HCT116 (cell line): ENCODE measurements around the gene PPP4R2. TPM values are rescaled to one million over a fixed set of nuclear protein-coding genes. Genes with fewer than 3 reads are reported as not detected.

Experiments used
- ATAC-seq: fragments of 200-7000 bp; cut with Tn5 transposase; 2 replicates; pipeline ENCODE4 v1.9.1; 2020; ENCODE audit warnings: mild to moderate bottlenecking, moderate library complexity
- BruUV-seq: library from RNA; stranded (reverse); fragments of 400-500 nt; replicated peaks from 2 replicates; lab custom pipeline; 2021; lab: Mats Ljungman, UMichigan
- CTCF ChIA-PET: fragments of 300-600 bp; sonication (Branson Sonifier 250); formaldehyde crosslinking; loops from one replicate; lab custom pipeline; 2021; ENCODE audit warnings: antibody characterized with exemption; lab: Charles Lee
- POLR2A ChIA-PET: fragments of 300-600, 350-600 bp; sonication (Branson Sonifier 250); formaldehyde crosslinking; loops from one replicate; lab custom pipeline; 2021; ENCODE audit warnings: antibody characterized with exemption; lab: Charles Lee
- RAD21 ChIA-PET, 2 experiments: fragments of 300-600 bp; sonication (Branson Sonifier 250); formaldehyde crosslinking; loops; one replicate each; lab custom pipeline; 2023; ENCODE audit warnings: low total read pairs in 2 of 2; ENCODE audit not compliant: uncharacterized antibody in 2 of 2, unreplicated experiment in 2 of 2, low non-redundant PET in 1 of 2; lab: Charles Lee
- DNase-seq: peaks from one replicate; pipeline ENCODE4 v3.0.0-alpha.2; 2010; ENCODE audit warnings: low read depth, low spot score
- H2AFZ ChIP-seq: fragments of 200-600 bp; shearing (Covaris generic), sonication (generic); 2 replicates; pipeline ENCODE4 v1.6.1; 2017; ENCODE audit warnings: low read depth, mixed run types, mixed read lengths, antibody characterized with exemption, low read length; ENCODE audit not compliant: poor library complexity, severe bottlenecking
- H3K27ac ChIP-seq: 2 replicates; pipeline ENCODE4 v1.5.1; 2012; ENCODE audit warnings: low read depth, low read length
- H3K27me3 ChIP-seq: fragments of 200-600 bp; sonication (generic); 2 replicates; pipeline ENCODE4 v1.6.1; 2016; ENCODE audit warnings: mixed run types, low read length, mixed read lengths; ENCODE audit not compliant: insufficient read depth
- H3K36me3 ChIP-seq, 2 experiments: fragments of 200-500 bp in 1 of 2; fragments of 200-600 bp in 1 of 2; sonication (Bioruptor generic) in 1 of 2; sonication (generic) in 1 of 2; 2 replicates each; pipeline versions ENCODE4 v1.5.1 to v1.6.1; 2014 to 2016; ENCODE audit warnings: low read length in 2 of 2, inconsistent platforms in 1 of 2, mixed read lengths in 1 of 2, mixed run types in 1 of 2; ENCODE audit not compliant: insufficient read depth in 2 of 2, control insufficient read depth in 1 of 2
- H3K4me1 ChIP-seq, 2 experiments: fragments of 200-600 bp in 1 of 2; sonication (generic) in 1 of 2; 2 replicates each; pipeline versions ENCODE4 v1.5.1 to v1.6.1; 2012 to 2017; ENCODE audit warnings: low read length in 2 of 2, inconsistent platforms in 1 of 2, mild to moderate bottlenecking in 1 of 2, mixed read lengths in 1 of 2, mixed run types in 1 of 2, moderate library complexity in 1 of 2; ENCODE audit not compliant: insufficient read depth in 2 of 2, control insufficient read depth in 1 of 2
- H3K4me2 ChIP-seq: fragments of 200-600 bp; sonication (generic); 2 replicates; pipeline ENCODE4 v1.6.1; 2017; ENCODE audit warnings: mixed run types, low read length, mixed read lengths
- H3K4me3 ChIP-seq, 2 experiments: fragments of 200-600 bp in 1 of 2; sonication (generic) in 1 of 2; replicated peaks in 1 of 2; 2 replicates each; pipeline ENCODE4 v1.5.1; 2011 to 2016; ENCODE audit warnings: low read length in 2 of 2, control low read depth in 1 of 2, low read depth in 1 of 2, mild to moderate bottlenecking in 1 of 2, mixed read lengths in 1 of 2, mixed run types in 1 of 2
- H3K79me2 ChIP-seq: fragments of 200-600 bp; sonication (generic); 2 replicates; pipeline ENCODE4 v1.6.1; 2017; ENCODE audit warnings: mild to moderate bottlenecking, mixed run types, low read length, moderate library complexity, mixed read lengths; ENCODE audit not compliant: insufficient read depth
- H3K9ac ChIP-seq: fragments of 200-600 bp; sonication (generic); 2 replicates; pipeline ENCODE4 v1.6.1; 2016; ENCODE audit warnings: low read length, mixed read lengths
- H3K9me2 ChIP-seq: fragments of 200-600 bp; sonication (generic), shearing (Covaris generic); 2 replicates; pipeline ENCODE4 v1.6.1; 2017; ENCODE audit warnings: mixed run types, mild to moderate bottlenecking, moderate library complexity; ENCODE audit not compliant: insufficient read depth
- H3K9me3 ChIP-seq, 2 experiments: fragments of 200-500 bp in 1 of 2; fragments of 200-600 bp in 1 of 2; sonication (Bioruptor generic) in 1 of 2; sonication (generic) in 1 of 2; 2 replicates each; pipeline ENCODE4 v1.6.1; 2014 to 2017; ENCODE audit warnings: low read length in 2 of 2, mixed read lengths in 2 of 2, inconsistent platforms in 1 of 2, low read depth in 1 of 2, mild to moderate bottlenecking in 1 of 2, mixed run types in 1 of 2, moderate library complexity in 1 of 2; ENCODE audit not compliant: control insufficient read depth in 1 of 2, insufficient read depth in 1 of 2
- H4K20me1 ChIP-seq: fragments of 200-600 bp; sonication (generic), shearing (Covaris generic); 2 replicates; pipeline ENCODE4 v1.6.1; 2017; ENCODE audit warnings: mixed run types, mild to moderate bottlenecking, moderate library complexity; ENCODE audit not compliant: insufficient read depth
- EGR1 ChIP-seq: IDR thresholded peaks from 2 replicates; pipeline ENCODE4 v1.6.1; 2012; ENCODE audit warnings: low read depth
- ELF1 ChIP-seq: IDR thresholded peaks from 2 replicates; pipeline ENCODE4 v1.6.1; 2012; ENCODE audit warnings: low read depth, borderline replicate concordance
- EZH2phosphoT487 ChIP-seq: fragments of 200-600 bp; IDR thresholded peaks from 2 replicates; pipeline ENCODE4 v1.6.1; 2018; ENCODE audit warnings: antibody characterized with exemption, borderline replicate concordance
- FOSL1 ChIP-seq: IDR thresholded peaks from 2 replicates; pipeline ENCODE4 v1.6.1; 2012; ENCODE audit warnings: low read depth
- JUND ChIP-seq: IDR thresholded peaks from 2 replicates; pipeline ENCODE4 v1.6.1; 2012
- MAX ChIP-seq: IDR thresholded peaks from 2 replicates; pipeline ENCODE4 v1.6.1; 2012
- POLR2A ChIP-seq: IDR thresholded peaks from 2 replicates; pipeline ENCODE4 v1.7.0; 2011; ENCODE audit warnings: borderline replicate concordance; ENCODE audit not compliant: insufficient read depth, insufficient read length; ENCODE audit errors: extremely low read depth
- POLR2AphosphoS5 ChIP-seq: IDR thresholded peaks from 2 replicates; pipeline ENCODE4 v1.6.1; 2011; ENCODE audit warnings: mild to moderate bottlenecking, low read depth, low read length, moderate library complexity
- SP1 ChIP-seq: IDR thresholded peaks from 2 replicates; pipeline ENCODE4 v1.6.1; 2012; ENCODE audit warnings: low read depth
- TCF7L2 ChIP-seq: IDR thresholded peaks from 2 replicates; pipeline ENCODE4 v1.7.0; 2011; ENCODE audit warnings: borderline replicate concordance, inconsistent platforms; ENCODE audit not compliant: insufficient read depth, insufficient read length; ENCODE audit errors: extremely low read depth
- ZBTB33 ChIP-seq: IDR thresholded peaks from 2 replicates; pipeline ENCODE4 v1.6.1; 2011; ENCODE audit warnings: mild to moderate bottlenecking, low read length, moderate library complexity; ENCODE audit not compliant: insufficient replicate concordance; ENCODE audit errors: extremely low read depth
- ZFX ChIP-seq: fragments of 450-650 bp; IDR thresholded peaks from 2 replicates; pipeline ENCODE4 v1.6.1; 2017
- ZNF274 ChIP-seq: fragments of 200-500 bp; sonication (Bioruptor generic); IDR thresholded peaks from 2 replicates; pipeline ENCODE4 v1.6.1; 2014; ENCODE audit warnings: mild to moderate bottlenecking, low read depth, low read length, inconsistent platforms
- intact Hi-C: fragments of 100-400 bp; cut with micrococcal nuclease; formaldehyde crosslinking; loops from 2 replicates; pipeline ENCODE4 v1.10.0; 2022
- total RNA-seq: library from RNA; stranded (reverse); gene quantifications from one replicate; pipeline ENCODE4 v1.2.1, GENCODE V29; 2021; ENCODE audit not compliant: unreplicated experiment
- TF ChIP-seq, protein P1 (sequence below): IDR thresholded peaks from 2 replicates; pipeline ENCODE4 v1.6.1; 2012
- TF ChIP-seq, protein P2 (sequence below), 3 experiments: fragments of 200-600 bp in 1 of 3; sonication (generic) in 1 of 3; IDR thresholded peaks in 2 of 3; conservative IDR thresholded peaks in 1 of 3; 2 replicates each; pipeline ENCODE4 v1.5.1; 2012 to 2017; ENCODE audit warnings: low read depth in 2 of 3, low read length in 2 of 3, antibody characterized with exemption in 1 of 3, borderline replicate concordance in 1 of 3, control low read depth in 1 of 3, mild to moderate bottlenecking in 1 of 3, mixed read lengths in 1 of 3, mixed run types in 1 of 3, moderate library complexity in 1 of 3; ENCODE audit not compliant: insufficient read depth in 1 of 3

PPP4R2 gene
- total RNA-seq, 1 experiment from 2014 or later = 72.5 TPM

DNA sequence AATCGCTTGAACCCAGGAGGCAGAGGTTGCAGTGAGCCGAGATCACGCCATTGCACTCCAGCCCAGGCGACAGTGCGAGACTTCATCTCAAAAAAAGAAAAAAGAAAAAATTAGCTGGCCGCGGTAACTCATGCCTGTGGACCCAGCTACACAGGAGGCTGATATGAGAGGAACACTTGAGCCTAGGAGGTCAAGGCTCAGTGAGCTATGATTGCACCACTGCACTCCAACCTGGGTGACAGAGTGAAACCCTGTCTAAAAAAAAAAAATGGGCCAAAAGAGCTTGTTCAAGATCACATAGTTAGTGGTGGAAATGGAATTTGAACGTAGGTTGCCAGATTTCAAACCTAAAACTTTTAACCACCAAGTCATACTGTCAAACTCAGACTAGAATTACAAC lies 46.2 kb upstream of the PPP4R2 start:
- no peaks in the 10 kb centered on the region for H3K9me3 ChIP-seq
- H2AFZ ChIP-seq = no peak overlapping the region
- no peak overlapping the region for H3K9ac ChIP-seq
- TF ChIP-seq ELF1 (no peak), MAX (no peak), SP1 (no peak), TCF7L2 (no peak), ZFX (no peak), ZNF274 (no peak), POLR2A (no peak), ZBTB33 (no peak), FOSL1 (no peak), EGR1 (no peak), EZH2phosphoT487 (no peak), POLR2AphosphoS5 (no peak), JUND (no peak)
- TF ChIP-seq, protein P1, sequence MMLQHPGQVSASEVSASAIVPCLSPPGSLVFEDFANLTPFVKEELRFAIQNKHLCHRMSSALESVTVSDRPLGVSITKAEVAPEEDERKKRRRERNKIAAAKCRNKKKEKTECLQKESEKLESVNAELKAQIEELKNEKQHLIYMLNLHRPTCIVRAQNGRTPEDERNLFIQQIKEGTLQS = no peak
- TF ChIP-seq, protein P2, sequence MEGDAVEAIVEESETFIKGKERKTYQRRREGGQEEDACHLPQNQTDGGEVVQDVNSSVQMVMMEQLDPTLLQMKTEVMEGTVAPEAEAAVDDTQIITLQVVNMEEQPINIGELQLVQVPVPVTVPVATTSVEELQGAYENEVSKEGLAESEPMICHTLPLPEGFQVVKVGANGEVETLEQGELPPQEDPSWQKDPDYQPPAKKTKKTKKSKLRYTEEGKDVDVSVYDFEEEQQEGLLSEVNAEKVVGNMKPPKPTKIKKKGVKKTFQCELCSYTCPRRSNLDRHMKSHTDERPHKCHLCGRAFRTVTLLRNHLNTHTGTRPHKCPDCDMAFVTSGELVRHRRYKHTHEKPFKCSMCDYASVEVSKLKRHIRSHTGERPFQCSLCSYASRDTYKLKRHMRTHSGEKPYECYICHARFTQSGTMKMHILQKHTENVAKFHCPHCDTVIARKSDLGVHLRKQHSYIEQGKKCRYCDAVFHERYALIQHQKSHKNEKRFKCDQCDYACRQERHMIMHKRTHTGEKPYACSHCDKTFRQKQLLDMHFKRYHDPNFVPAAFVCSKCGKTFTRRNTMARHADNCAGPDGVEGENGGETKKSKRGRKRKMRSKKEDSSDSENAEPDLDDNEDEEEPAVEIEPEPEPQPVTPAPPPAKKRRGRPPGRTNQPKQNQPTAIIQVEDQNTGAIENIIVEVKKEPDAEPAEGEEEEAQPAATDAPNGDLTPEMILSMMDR (IDR thresholded peaks at IDR 0.05 in 2 of 3, conservative IDR thresholded peaks at IDR 0.05 in 1 of 3; ENCODE audit: borderline replicate concordance in 1 of 3, insufficient read depth in 1 of 3, low read depth in 2 of 3, low read length in 2 of 3) = no peak
- peaks cover 18 to 31% of the 10 kb centered on the region in 2 experiments for H3K4me1 ChIP-seq
- H3K27ac ChIP-seq = no peak overlapping the region
- H3K79me2 ChIP-seq = no peaks in the 10 kb centered on the region
- ATAC-seq (no peak), DNase-seq (no peak)
- ChIA-PET CTCF (no interaction called here), POLR2A (no interaction called here), RAD21 (no interaction called here)
- no peaks in the 10 kb centered on the region for H3K27me3 ChIP-seq
- H3K9me2 ChIP-seq = no peaks in the 10 kb centered on the region
- no peaks in the 10 kb centered on the region for H4K20me1 ChIP-seq
- no peak overlapping the region for H3K4me3 ChIP-seq
- BruUV-seq = no TSS peak
- no peak overlapping the region for H3K4me2 ChIP-seq
- H3K36me3 ChIP-seq = no peaks in the 10 kb centered on the region
- intact Hi-C loops = no loop called here
